Stimulated activated effector memory CD8-positive, alpha-beta T cell treated with anti-CD3 and anti-CD28 coated beads, Interleukin-12 subunit alpha, Interleukin-12 subunit beta, amount 100 ng/mL, for 72 hours (primary cell): ENCODE data around the gene EPHB1.
A peak's percentile ranks its signal among the peaks of the same experiment; 100 is the strongest.

Experiments used
- ATAC-seq: fragments of 150-1000 bp; cut with Tn5 transposase; 2 replicates; pipeline ENCODE4 v1.10.0; 2021
- DNase-seq, 2 donors: peaks; one replicate each; pipeline ENCODE4 v3.0.0; 2021 to 2022; ENCODE audit warnings: low spot score in 2 of 2
- H3K27ac Mint-ChIP-seq: one replicate; pipeline ENCODE4 v1.8.0; 2022; ENCODE audit warnings: mild to moderate bottlenecking, mixed read lengths
- H3K36me3 Mint-ChIP-seq: one replicate; pipeline ENCODE4 v1.8.0; 2022; ENCODE audit warnings: mild to moderate bottlenecking, mixed read lengths
- H3K4me1 Mint-ChIP-seq: one replicate; pipeline ENCODE4 v1.8.0; 2022; ENCODE audit warnings: mixed read lengths
- H3K4me3 Mint-ChIP-seq: one replicate; pipeline ENCODE4 v1.8.0; 2022; ENCODE audit warnings: mild to moderate bottlenecking, mixed read lengths
- H3K9me3 Mint-ChIP-seq: one replicate; pipeline ENCODE4 v1.8.0; 2022; ENCODE audit warnings: mixed read lengths

EPHB1 gene

DNA sequence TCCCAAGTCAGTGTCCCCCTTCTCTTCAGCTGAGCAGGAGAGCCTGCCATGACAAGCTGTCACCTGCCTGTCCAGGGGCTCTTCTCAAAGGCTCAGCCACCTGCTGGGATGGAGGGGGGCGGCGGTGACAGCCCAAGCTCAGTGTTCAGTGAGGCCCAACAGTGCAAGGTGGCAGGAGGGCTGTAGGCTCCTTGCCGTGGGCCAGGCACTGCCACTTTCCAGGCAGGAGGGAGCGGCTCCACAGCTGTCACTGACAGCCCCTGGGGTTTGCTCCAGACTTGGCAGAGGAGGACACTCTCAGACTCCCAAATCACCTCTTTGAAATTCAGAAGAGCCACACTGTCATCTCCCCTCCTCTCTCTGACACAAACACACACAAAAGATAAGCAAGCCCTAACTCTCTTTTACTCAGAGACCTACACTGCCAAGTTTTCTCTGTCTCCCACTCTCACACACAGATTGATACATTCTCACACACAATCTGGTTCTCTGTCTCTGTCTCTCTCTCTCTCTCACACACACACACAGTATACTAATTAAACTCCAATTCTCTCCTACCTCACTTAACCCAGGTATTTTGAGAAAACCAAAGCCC lies 443.3 kb downstream of the EPHB1 start:
- no peak overlapping the region for H3K27ac Mint-ChIP-seq
- DNase-seq (no peak), ATAC-seq (no peak)
- no peak overlapping the region for H3K4me3 Mint-ChIP-seq
- no peaks in the 10 kb centered on the region for H3K36me3 Mint-ChIP-seq
- peaks cover 4% of the 10 kb centered on the region for H3K9me3 Mint-ChIP-seq
- no peaks in the 10 kb centered on the region for H3K4me1 Mint-ChIP-seq

DNA sequence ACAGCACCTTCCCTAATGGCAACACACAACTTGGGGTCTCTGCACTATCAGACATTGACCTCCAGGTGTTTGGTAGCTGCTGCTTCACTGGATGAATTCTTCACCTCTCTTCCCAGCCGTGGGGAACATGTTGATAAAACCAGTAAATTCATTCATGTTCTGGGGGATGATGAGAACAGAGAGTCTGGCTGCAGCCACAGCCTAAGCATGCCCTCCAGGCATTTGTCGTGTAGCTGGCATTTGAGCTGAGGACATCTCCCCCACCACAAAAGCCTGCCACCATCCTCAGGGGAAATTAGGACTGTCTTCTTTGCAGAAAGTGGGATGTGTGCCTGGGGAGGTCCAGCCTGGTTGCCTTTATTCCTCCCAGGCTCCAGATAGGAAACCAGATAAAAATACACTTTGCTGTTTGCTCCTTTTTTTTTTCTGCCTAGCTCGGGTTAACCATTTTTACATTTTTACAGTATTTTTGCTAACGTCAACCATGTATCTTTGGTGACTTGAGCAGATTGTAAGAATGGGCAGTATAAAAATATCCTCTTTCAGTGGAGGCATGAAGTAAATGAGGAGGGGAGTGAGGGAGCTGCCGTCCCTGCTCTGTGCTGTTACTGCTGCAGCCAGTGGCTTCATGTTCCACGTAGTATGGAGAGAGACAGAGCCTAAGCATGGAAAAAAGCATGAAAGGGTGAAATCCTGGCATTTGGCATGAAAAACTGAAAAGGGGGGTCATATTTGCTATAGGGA lies 444.0 kb downstream of the EPHB1 start:
- H3K9me3 Mint-ChIP-seq = peaks cover 4% of the 10 kb centered on the region
- H3K4me3 Mint-ChIP-seq = no peak overlapping the region
- no peak for ATAC-seq

DNA sequence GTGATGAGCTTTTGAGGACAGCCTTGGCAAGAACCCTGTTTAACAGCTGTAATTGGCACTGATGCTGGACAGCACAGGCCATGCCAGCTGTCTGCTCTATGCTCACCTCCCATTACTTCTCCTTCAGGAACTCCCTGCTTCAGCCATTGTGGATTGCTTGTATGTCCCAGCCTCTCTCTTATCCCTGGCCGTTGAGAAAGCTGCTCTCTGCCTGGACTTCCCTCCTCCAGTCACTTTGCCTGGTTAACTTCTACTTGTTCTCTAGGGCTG lies 444.5 kb downstream of the EPHB1 start:
- no peaks in the 10 kb centered on the region for H3K4me1 Mint-ChIP-seq
- H3K4me3 Mint-ChIP-seq = no peak overlapping the region
- ATAC-seq (no peak), DNase-seq (no peak)
- no peaks in the 10 kb centered on the region for H3K36me3 Mint-ChIP-seq
- H3K9me3 Mint-ChIP-seq = peaks cover 4% of the 10 kb centered on the region
- no peak overlapping the region for H3K27ac Mint-ChIP-seq

More for the DNA sequence above, 444.0 kb downstream of the EPHB1 start:
- no peak for DNase-seq
- Mint-ChIP-seq H3K36me3 (no peaks in the 10 kb centered on the region), H3K4me1 (no peaks in the 10 kb centered on the region), H3K27ac (no peak overlapping the region)

- DNase-seq (no peak), ATAC-seq (no peak)
- Mint-ChIP-seq H3K4me1 (no peaks in the 10 kb centered on the region), H3K36me3 (no peaks in the 10 kb centered on the region), H3K9me3 (peaks cover 4% of the 10 kb centered on the region), H3K4me3 (no peak overlapping the region), H3K27ac (no peak overlapping the region)
Observed at GRCh38 chr3:135240426-135240825, 445.4 kb downstream of the EPHB1 start.

DNA sequence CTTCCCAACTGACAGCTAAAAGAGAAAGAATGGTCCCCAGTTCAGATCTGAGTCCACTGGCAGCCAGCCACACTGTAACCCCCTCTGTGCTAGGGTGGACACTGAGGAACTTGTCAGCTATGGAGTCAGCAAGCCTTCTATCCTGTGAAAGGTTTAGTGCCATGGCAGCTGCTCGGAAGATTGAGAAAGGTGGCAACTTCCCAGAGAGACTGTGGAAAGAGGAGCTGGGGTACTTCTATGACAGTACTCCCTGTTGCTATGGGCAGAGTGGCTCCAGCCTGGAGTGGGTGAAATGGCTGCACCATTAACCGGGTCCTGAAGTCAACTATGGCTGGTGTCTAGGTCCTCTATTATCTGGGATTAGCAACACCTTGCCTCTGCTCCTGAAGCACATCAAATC lies 447.2 kb downstream of the EPHB1 start:
- H3K36me3 Mint-ChIP-seq = no peaks in the 10 kb centered on the region
- no peaks in the 10 kb centered on the region for H3K4me1 Mint-ChIP-seq
- no peak overlapping the region for H3K27ac Mint-ChIP-seq
- H3K9me3 Mint-ChIP-seq = peaks cover 4% of the 10 kb centered on the region
- no peak for ATAC-seq
- DNase-seq = no peak
- H3K4me3 Mint-ChIP-seq = no peak overlapping the region

- H3K4me3 Mint-ChIP-seq = no peak overlapping the region
- no peak overlapping the region for H3K27ac Mint-ChIP-seq
- ATAC-seq = no peak
- no peak for DNase-seq
- H3K36me3 Mint-ChIP-seq = no peaks in the 10 kb centered on the region
- H3K9me3 Mint-ChIP-seq = peaks cover 4% of the 10 kb centered on the region
- H3K4me1 Mint-ChIP-seq = no peaks in the 10 kb centered on the region
Observed at GRCh38 chr3:135243616-135244015, 448.6 kb downstream of the EPHB1 start.

DNA sequence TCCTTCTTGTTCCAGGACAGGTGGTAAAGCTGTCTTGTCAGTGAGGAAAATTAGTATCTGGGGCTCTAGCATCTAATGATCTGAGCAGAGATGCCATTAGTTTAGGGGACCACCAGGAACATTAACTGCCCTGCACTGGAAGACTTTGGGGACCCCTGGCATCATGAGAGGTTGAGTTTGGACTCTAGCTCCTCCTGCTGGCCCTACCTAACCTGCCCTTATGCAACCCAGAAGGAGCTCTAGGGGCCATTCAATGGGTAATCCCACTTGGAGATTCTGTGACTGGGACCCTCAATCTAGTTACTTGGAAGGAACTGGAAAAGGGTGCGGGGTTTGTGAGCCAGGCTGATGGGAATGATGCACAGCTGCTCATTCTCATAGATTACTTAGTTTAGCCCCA lies 451.0 kb downstream of the EPHB1 start:
- ATAC-seq = no peak

GRCh38 chr3:135248213-135248612 lies 453.2 kb downstream of the EPHB1 start:
- peaks cover 2% of the 10 kb centered on the region for H3K9me3 Mint-ChIP-seq
- no peak overlapping the region for H3K4me3 Mint-ChIP-seq
- no peak for DNase-seq
- no peaks in the 10 kb centered on the region for H3K4me1 Mint-ChIP-seq
- H3K36me3 Mint-ChIP-seq = no peaks in the 10 kb centered on the region
- ATAC-seq = no peak
- no peak overlapping the region for H3K27ac Mint-ChIP-seq

More for the DNA sequence above, 451.0 kb downstream of the EPHB1 start:
- H3K4me3 Mint-ChIP-seq = no peak overlapping the region
- H3K36me3 Mint-ChIP-seq = no peaks in the 10 kb centered on the region
- DNase-seq = no peak
- H3K27ac Mint-ChIP-seq = no peak overlapping the region
- H3K4me1 Mint-ChIP-seq = no peaks in the 10 kb centered on the region
- H3K9me3 Mint-ChIP-seq = peaks cover 2% of the 10 kb centered on the region

DNA sequence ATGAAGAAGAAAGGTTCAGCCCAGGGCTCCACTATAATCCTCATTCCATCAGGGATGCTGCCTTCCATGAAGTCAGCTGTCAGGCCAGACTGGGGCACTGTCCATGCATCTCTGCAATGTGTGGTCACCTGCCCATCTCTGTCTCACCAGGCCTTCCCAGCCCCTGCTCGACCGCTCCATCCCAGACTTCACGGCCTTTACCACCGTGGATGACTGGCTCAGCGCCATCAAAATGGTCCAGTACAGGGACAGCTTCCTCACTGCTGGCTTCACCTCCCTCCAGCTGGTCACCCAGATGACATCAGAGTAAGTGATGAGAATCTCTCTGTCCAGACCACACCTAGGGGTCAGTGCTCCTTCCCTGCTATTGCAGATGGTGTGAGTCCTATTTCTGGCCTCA lies 454.1 kb downstream of the EPHB1 start:
- no peaks in the 10 kb centered on the region for H3K4me1 Mint-ChIP-seq
- H3K4me3 Mint-ChIP-seq = no peak overlapping the region
- peaks cover 2% of the 10 kb centered on the region for H3K9me3 Mint-ChIP-seq
- DNase-seq (no peak), ATAC-seq (peak; percentile 37)
- H3K36me3 Mint-ChIP-seq = no peaks in the 10 kb centered on the region
- H3K27ac Mint-ChIP-seq = no peak overlapping the region

DNA sequence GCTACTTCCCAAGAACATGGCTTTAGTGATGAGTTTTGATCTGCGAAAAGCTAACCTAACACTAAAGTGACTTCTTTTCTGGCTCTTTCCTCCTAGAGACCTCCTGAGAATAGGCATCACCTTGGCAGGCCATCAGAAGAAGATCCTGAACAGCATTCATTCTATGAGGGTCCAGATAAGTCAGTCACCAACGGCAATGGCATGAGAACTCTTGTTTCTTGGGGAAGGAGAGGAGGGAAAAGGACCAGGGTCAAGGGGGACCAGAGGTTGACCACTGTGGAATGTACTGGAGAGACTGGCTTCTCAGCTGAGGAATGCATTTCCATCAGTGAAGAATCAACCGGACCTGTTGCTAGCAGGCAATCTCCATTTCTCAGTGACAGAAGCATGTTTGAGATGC lies 463.9 kb downstream of the EPHB1 start:
- Mint-ChIP-seq H3K9me3 (peaks cover 13% of the 10 kb centered on the region), H3K4me1 (no peaks in the 10 kb centered on the region), H3K27ac (no peak overlapping the region), H3K4me3 (no peak overlapping the region), H3K36me3 (no peaks in the 10 kb centered on the region)
- no peak for DNase-seq
- no peak for ATAC-seq

- H3K4me3 Mint-ChIP-seq = no peak overlapping the region
- no peak overlapping the region for H3K27ac Mint-ChIP-seq
- H3K36me3 Mint-ChIP-seq = no peaks in the 10 kb centered on the region
- no peak for ATAC-seq
- no peaks in the 10 kb centered on the region for H3K4me1 Mint-ChIP-seq
- peaks cover 16% of the 10 kb centered on the region for H3K9me3 Mint-ChIP-seq
- no peak for DNase-seq
Observed at GRCh38 chr3:135260025-135260424, 465.0 kb downstream of the EPHB1 start.

- Mint-ChIP-seq H3K27ac (no peak overlapping the region), H3K4me1 (no peaks in the 10 kb centered on the region)
Observed at GRCh38 chr3:135261214-135261775, 466.2 kb downstream of the EPHB1 start.

DNA sequence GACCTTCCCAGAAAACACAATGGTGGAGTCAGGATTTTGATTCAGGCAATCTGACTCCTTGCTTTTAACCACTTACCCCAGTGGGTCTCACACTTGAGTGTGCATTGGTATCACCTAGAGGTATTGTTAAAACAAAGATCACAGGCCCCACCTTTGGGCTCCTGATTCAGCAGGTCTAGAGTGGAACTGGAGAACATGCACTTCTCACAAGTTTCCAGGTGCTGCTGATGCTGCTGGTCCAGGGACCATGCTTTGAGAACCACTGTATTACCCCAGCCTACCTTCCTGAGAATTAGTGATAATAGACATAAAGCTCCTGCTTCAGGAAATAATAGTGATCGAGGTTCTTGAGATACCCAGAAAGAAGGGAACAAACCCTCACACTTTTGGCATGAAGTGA lies 466.9 kb downstream of the EPHB1 start:
- Mint-ChIP-seq H3K27ac (no peak overlapping the region), H3K36me3 (no peaks in the 10 kb centered on the region), H3K9me3 (peaks cover 23% of the 10 kb centered on the region), H3K4me1 (no peaks in the 10 kb centered on the region), H3K4me3 (no peak overlapping the region)
- ATAC-seq = no peak
- no peak for DNase-seq

More at GRCh38 chr3:135261214-135261775, 466.2 kb downstream of the EPHB1 start:
- ATAC-seq (no peak), DNase-seq (no peak)
- no peak overlapping the region for H3K4me3 Mint-ChIP-seq
- H3K9me3 Mint-ChIP-seq = peaks cover 23% of the 10 kb centered on the region
- H3K36me3 Mint-ChIP-seq = no peaks in the 10 kb centered on the region

- Mint-ChIP-seq H3K4me1 (no peaks in the 10 kb centered on the region), H3K36me3 (no peaks in the 10 kb centered on the region), H3K27ac (no peak overlapping the region), H3K9me3 (peaks cover 23% of the 10 kb centered on the region), H3K4me3 (no peak overlapping the region)
- DNase-seq (no peak), ATAC-seq (no peak)
Observed at GRCh38 chr3:135262441-135262840, 467.4 kb downstream of the EPHB1 start.

GRCh38 chr3:135263331-135263730 lies 468.3 kb downstream of the EPHB1 start:
- DNase-seq (no peak), ATAC-seq (no peak)
- Mint-ChIP-seq H3K9me3 (peaks cover 23% of the 10 kb centered on the region), H3K4me1 (no peaks in the 10 kb centered on the region), H3K4me3 (no peak overlapping the region), H3K36me3 (no peaks in the 10 kb centered on the region), H3K27ac (no peak overlapping the region)

GRCh38 chr3:135267487-135267886 lies 472.4 kb downstream of the EPHB1 start:
- no peak for DNase-seq
- peaks cover 18% of the 10 kb centered on the region for H3K9me3 Mint-ChIP-seq
- no peak overlapping the region for H3K4me3 Mint-ChIP-seq
- ATAC-seq = no peak
- H3K36me3 Mint-ChIP-seq = no peaks in the 10 kb centered on the region
- H3K4me1 Mint-ChIP-seq = no peaks in the 10 kb centered on the region
- no peak overlapping the region for H3K27ac Mint-ChIP-seq
